Fibroblast of peridontal ligament (primary cell): Measurements from ENCODE around the gene ELAPOR1.
A peak's percentile ranks its signal among the peaks of the same experiment; 100 is the strongest.

Source experiments
- DNase-seq: peaks from one replicate; pipeline ENCODE4 v3.0.0-alpha.2; 2010; ENCODE audit errors: extremely low read depth

The ELAPOR1 gene, protein sequence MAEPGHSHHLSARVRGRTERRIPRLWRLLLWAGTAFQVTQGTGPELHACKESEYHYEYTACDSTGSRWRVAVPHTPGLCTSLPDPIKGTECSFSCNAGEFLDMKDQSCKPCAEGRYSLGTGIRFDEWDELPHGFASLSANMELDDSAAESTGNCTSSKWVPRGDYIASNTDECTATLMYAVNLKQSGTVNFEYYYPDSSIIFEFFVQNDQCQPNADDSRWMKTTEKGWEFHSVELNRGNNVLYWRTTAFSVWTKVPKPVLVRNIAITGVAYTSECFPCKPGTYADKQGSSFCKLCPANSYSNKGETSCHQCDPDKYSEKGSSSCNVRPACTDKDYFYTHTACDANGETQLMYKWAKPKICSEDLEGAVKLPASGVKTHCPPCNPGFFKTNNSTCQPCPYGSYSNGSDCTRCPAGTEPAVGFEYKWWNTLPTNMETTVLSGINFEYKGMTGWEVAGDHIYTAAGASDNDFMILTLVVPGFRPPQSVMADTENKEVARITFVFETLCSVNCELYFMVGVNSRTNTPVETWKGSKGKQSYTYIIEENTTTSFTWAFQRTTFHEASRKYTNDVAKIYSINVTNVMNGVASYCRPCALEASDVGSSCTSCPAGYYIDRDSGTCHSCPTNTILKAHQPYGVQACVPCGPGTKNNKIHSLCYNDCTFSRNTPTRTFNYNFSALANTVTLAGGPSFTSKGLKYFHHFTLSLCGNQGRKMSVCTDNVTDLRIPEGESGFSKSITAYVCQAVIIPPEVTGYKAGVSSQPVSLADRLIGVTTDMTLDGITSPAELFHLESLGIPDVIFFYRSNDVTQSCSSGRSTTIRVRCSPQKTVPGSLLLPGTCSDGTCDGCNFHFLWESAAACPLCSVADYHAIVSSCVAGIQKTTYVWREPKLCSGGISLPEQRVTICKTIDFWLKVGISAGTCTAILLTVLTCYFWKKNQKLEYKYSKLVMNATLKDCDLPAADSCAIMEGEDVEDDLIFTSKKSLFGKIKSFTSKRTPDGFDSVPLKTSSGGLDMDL

GRCh38 chr1:109113590-109114341 is at the start of gene ELAPOR1:
TSS of gene ELAPOR1 (plus strand) at chr1:109114115. CDS start at chr1:109114184, 69 bp downstream.
- peak; percentile 20 for DNase-seq

DNA sequence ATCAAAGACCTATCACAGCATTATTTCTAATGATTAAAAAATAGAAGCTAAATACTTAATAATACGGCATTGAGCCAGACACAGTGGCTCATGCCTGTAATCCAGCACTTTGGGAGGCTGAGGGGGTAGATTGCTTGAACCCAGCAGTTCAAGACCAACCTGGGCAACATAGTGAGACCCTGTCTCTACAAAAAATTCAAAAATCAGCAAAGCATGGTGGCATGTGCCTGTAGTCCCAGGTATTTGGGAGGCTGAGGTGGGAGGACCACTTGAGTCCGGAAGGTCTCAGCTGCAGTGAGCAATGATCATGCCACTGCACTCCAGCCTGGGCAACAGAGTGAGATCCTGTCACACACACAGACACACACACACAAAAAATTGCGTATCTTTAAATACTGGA is 48.8 kb upstream of the ELAPOR1 start:
- no peak for DNase-seq

DNA sequence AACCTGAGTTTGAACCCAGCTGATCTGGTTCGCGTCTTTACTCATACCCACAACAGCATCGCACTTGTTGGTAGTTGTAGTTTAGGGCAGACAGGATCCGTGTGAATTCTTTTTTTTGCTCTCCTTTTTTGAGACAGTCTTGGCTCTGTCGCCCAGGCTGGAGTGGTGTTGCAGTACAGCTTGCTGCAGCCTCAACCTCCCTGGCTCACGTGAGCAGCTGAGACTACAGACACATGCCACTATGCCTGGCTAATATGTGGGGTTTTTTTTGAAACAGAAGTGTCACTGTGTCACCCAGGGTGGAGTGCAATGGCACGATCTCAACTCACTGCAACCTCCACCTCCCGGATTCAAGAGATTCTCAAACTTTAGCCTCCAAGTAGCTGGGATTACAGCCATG is 46.0 kb upstream of the ELAPOR1 start:
- no peak for DNase-seq

- no peak for DNase-seq
Observed at GRCh38 chr1:109069294-109069693, 44.6 kb upstream of the ELAPOR1 start.

- DNase-seq, result peak; percentile 94
Observed at GRCh38 chr1:109075531-109076490, 38.1 kb upstream of the ELAPOR1 start, which contains the start of gene TAF13. TSS of gene TAF13 (minus strand) at chr1:109076003. CDS start at chr1:109075947, 56 bp downstream.

DNA sequence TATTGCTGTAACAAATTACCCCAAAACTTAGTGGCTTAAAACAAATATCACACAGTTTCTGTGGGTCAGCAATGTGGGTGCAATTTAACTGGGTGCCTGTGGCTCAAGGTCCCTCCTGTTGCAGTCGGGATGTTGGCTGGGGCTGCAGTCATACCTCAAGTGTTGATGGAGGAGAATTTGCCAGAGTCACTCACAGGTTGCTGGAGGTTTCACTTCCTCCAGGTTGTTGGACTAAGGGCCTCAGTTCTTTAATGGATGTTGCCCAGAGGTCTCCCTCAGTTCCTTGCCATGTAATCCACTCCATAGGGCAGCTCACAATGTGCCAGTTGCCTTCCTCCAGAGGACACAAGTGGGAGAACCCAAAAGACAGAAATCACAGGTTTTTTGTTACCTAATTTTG is 35.6 kb upstream of the ELAPOR1 start:
- no peak for DNase-seq

- DNase-seq, result no peak
Observed at GRCh38 chr1:109079240-109079622, 34.7 kb upstream of the ELAPOR1 start.

DNA sequence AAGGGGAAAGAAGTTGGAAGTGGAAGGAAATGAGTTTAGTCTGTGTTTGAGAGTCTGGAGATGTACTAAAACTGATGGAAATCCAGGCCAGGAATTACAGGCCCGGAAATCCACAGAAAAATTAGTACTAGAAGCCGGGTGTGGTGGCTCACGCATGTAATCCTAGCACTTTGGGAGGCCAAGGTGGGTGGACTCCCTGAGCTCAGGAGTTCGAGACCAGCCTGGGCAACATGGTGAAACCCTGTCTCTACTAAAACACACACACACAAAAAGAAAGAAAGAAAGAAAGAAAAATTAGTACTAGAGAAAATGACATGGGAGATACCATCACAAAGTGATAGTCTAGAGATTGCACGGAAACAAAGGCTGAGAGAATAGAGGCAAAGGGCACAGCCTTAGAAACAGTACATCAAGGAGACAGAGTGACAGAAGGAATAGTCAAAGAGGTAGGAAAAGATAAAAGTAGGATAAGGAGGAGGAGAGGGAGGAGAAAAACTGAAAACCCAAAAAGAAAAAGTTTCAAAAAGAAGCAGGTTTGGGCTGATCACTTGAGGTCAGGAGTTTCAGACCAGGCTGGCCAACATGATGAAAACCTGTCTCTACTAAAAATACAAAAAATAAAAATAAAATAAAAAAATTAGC is 33.4 kb upstream of the ELAPOR1 start:
- DNase-seq, result no peak

DNA sequence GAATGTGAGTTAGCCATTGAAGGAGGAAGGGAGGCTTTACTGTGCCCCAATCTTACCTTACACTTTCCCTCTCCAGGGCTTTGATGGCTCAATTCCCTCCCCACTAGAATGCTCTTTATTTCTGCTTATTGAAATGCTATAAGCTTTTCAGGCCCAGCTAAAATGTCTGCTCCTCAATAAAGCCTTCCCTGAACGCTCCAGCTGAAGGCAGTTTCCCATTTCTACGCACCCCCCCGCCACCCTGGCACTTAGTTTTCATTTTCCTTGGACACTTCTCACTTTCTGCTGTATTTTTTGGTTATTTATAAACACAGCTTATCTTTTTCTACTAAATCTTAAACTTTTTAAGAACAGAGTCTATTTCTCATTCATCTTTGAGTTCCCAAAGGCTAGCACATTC is 30.4 kb upstream of the ELAPOR1 start:
- no peak for DNase-seq

DNA sequence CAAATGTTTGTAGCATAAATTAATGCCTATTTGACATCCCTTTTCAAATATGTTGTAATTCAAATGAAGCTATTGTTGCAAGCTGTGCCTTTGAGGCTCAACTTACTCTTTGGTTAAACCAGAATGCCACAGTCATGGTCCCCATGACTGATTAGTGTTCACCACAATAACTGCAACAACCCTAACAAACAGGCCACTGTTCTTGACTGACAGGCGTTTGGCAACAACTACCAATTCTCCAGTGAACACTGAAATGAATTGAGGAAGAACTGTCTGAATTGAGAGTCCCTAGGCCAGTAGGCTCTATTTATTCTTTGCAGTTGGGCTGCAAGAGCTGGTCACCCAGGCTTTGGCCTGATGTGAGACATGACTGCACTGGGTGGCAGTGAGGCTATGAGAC is 30.0 kb upstream of the ELAPOR1 start:
- peak; percentile 18 for DNase-seq

DNA sequence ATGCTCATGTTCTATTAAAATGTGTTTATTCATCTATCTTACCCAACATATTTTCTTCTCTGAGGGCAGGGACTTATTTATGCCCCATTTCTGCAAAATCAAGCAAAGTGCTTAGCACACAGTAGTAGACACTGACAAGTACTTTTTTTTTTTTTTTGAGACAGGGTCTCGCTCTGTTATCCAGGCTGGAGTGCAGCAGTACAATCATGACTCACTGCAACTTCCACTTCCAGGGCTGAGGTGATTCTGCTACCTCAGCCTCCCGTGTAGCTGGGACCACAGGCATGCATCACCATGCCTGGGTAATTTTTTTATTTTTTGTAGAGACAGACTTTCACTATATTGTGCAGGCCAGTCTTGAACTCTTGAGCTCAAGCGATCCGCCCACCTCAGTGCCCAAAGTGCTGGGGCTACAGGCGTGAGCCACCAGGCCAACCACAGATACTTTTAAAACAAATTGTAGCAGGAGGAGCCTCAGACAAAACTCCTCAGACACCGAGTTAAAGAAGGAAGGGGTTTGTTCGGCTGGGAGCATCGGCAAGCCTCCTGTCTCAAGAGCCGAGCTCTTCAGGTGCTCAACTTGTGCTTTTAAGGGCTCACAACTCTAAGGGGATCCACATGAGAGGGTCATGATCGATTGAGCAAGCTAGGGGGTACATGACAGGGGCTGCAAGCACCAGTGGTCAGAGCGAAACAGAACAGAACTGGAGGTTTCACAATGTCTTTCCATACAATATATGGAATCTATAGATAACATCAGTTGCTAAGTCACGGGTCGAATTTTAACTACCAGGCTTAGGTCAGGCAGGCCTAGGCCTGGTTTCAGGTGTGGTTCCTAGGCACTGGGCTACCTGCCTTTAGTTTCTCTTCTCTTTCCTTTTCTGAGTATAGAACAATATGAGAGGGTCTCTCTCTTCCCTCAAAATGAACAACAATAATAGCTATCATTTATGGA is 29.1 kb upstream of the ELAPOR1 start:
- DNase-seq, result no peak

GRCh38 chr1:109089242-109090015 is 24.5 kb upstream of the ELAPOR1 start:
- DNase-seq, result peak; percentile 73

GRCh38 chr1:109090196-109091077 is 23.5 kb upstream of the ELAPOR1 start, which contains the start of gene TMEM167B:
TSS of gene TMEM167B (plus strand) at chr1:109090764. CDS start at chr1:109090873, 109 bp downstream.
- peak; percentile 96 for DNase-seq

GRCh38 chr1:109091078-109091838 is 22.7 kb upstream of the ELAPOR1 start:
- DNase-seq, result peak; percentile 75

- peak; percentile 62 for DNase-seq
Observed at GRCh38 chr1:109091839-109092193, 22.1 kb upstream of the ELAPOR1 start.

DNA sequence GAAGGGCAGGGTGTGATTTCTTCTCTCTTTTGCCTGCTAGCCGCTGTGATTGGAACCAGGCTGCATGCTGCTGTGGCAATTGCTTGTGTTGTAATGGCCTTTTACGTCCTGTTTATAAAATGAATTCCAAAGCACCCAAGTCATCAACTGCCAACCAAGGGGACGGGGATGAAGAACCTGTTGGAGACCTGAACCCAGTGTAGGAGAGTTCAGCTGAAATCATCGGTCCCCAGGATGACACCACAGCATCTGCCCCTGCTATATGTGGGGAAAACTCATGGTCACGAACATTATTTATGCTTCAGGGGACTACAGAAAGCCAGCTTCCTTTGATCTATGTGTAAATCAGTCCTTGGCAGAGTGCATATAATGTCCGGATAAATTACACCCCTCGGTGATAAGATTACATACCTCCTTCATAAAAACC is 19.5 kb upstream of the ELAPOR1 start:
- DNase-seq, result peak; percentile 58
